SK-N-SH (cell line): ENCODE results near the gene MED27. TPM values are rescaled to one million over a fixed set of nuclear protein-coding genes. Genes with fewer than 3 reads are reported as not detected.

Source experiments
- CTCF ChIA-PET: fragments of 300-600, 350-600 bp; formaldehyde crosslinking; extraction: SDS; loops from one replicate; lab custom pipeline; 2021; lab: Yijun Ruan, JAX
- POLR2A ChIA-PET: fragments of 350-600 bp; sonication (Branson Sonifier 250); formaldehyde crosslinking; extraction: SDS; loops from one replicate; lab custom pipeline; 2020; ENCODE audit warnings: antibody characterized with exemption, inconsistent platforms; lab: Yijun Ruan, JAX
- DNase-seq: peaks from one replicate; pipeline ENCODE4 v3.0.0; 2012
- H2AFZ ChIP-seq: fragments of 200-600 bp; sonication (generic); 2 replicates; pipeline ENCODE4 v1.8.1; 2016; ENCODE audit warnings: antibody characterized with exemption, mild to moderate bottlenecking, low read depth
- H3F3A ChIP-seq: fragments of 200-600 bp; sonication (generic); replicated peaks from 2 replicates; pipeline ENCODE3; 2016; ENCODE audit warnings: antibody characterized with exemption, mild to moderate bottlenecking; ENCODE audit not compliant: insufficient read depth
- H3K27ac ChIP-seq, 2 experiments: fragments of 200-500 bp in 1 of 2; fragments of 200-600 bp in 1 of 2; sonication (Bioruptor generic) in 1 of 2; sonication (generic), shearing (Covaris generic) in 1 of 2; 2 replicates each; pipeline versions ENCODE4 v1.5.1 to v1.6.1; 2014 to 2016; ENCODE audit warnings: low read depth in 2 of 2, inconsistent platforms in 1 of 2, low read length in 1 of 2, mild to moderate bottlenecking in 1 of 2, mixed read lengths in 1 of 2
- H3K27me3 ChIP-seq: fragments of 200-600 bp; sonication (generic), shearing (Covaris generic); 2 replicates; pipeline ENCODE4 v1.6.1; 2016; ENCODE audit warnings: mixed run types; ENCODE audit not compliant: insufficient read depth
- H3K36me3 ChIP-seq, 2 experiments: fragments of 200-500 bp in 1 of 2; fragments of 200-600 bp in 1 of 2; sonication (Bioruptor generic) in 1 of 2; sonication (generic) in 1 of 2; replicated peaks in 1 of 2; 2 replicates each; pipeline versions ENCODE3 to v1.5.1; 2014 to 2016; ENCODE audit warnings: low read length in 1 of 2, mild to moderate bottlenecking in 1 of 2; ENCODE audit not compliant: insufficient read depth in 2 of 2, control insufficient read depth in 1 of 2
- H3K4me1 ChIP-seq, 2 experiments: fragments of 200-500 bp in 1 of 2; fragments of 200-600 bp in 1 of 2; sonication (Bioruptor generic) in 1 of 2; sonication (generic), shearing (Covaris generic) in 1 of 2; 2 replicates each; pipeline versions ENCODE4 v1.5.1 to v1.6.1; 2014 to 2016; ENCODE audit warnings: low read depth in 1 of 2, low read length in 1 of 2, mixed run types in 1 of 2; ENCODE audit not compliant: insufficient read depth in 2 of 2, control insufficient read depth in 1 of 2
- H3K4me2 ChIP-seq: fragments of 200-600 bp; sonication (generic), shearing (Covaris generic); 2 replicates; pipeline ENCODE4 v1.6.1; 2017; ENCODE audit warnings: mixed run types
- H3K4me3 ChIP-seq, 2 experiments: fragments of 200-500 bp in 1 of 2; fragments of 200-600 bp in 1 of 2; sonication (Bioruptor generic) in 1 of 2; sonication (generic), shearing (Covaris generic) in 1 of 2; 2 replicates each; pipeline versions ENCODE4 v1.5.1 to v1.8.1; 2014 to 2016; ENCODE audit warnings: low read depth in 2 of 2, inconsistent platforms in 1 of 2, low read length in 1 of 2, mild to moderate bottlenecking in 1 of 2, mixed read lengths in 1 of 2, moderate library complexity in 1 of 2
- H3K79me2 ChIP-seq: fragments of 200-600 bp; sonication (generic); 2 replicates; pipeline ENCODE4 v1.8.1; 2017; ENCODE audit warnings: mild to moderate bottlenecking; ENCODE audit not compliant: insufficient read depth
- H3K9ac ChIP-seq: fragments of 200-600 bp; sonication (generic); 2 replicates; pipeline ENCODE4 v1.6.1; 2017; ENCODE audit warnings: mixed run types
- H3K9me2 ChIP-seq: fragments of 200-600 bp; sonication (generic); 2 replicates; pipeline ENCODE4 v1.6.1; 2017; ENCODE audit warnings: mixed run types
- H3K9me3 ChIP-seq: fragments of 200-600 bp; sonication (generic); 2 replicates; pipeline ENCODE4 v1.6.1; 2017; ENCODE audit warnings: mixed run types, mild to moderate bottlenecking, moderate library complexity
- H4K20me1 ChIP-seq: fragments of 200-600 bp; sonication (generic); 2 replicates; pipeline ENCODE4 v1.6.1; 2017; ENCODE audit warnings: mild to moderate bottlenecking, mixed run types; ENCODE audit not compliant: insufficient read depth
- CHD2 ChIP-seq: fragments of 150-350 bp; IDR thresholded peaks from 2 replicates; pipeline ENCODE4 v1.6.1; 2018; ENCODE audit warnings: low read length; ENCODE audit not compliant: partially characterized antibody
- EP300 ChIP-seq, 2 experiments: IDR thresholded peaks; 2 replicates each; pipeline versions ENCODE4 v1.4.0 to v1.6.1; 2012; ENCODE audit warnings: borderline replicate concordance in 1 of 2, low read depth in 1 of 2, low read length in 1 of 2
- EZH2phosphoT487 ChIP-seq: fragments of 200-600 bp; sonication (generic); IDR thresholded peaks from 2 replicates; pipeline ENCODE4 v1.6.1; 2017; ENCODE audit warnings: low read depth, mixed run types, mild to moderate bottlenecking, antibody characterized with exemption, moderate library complexity, borderline replicate concordance
- FOSL2 ChIP-seq: IDR thresholded peaks from 2 replicates; pipeline ENCODE4 v1.4.0; 2012; ENCODE audit warnings: low read depth, mild to moderate bottlenecking, moderate library complexity, borderline replicate concordance
- FOXM1 ChIP-seq: IDR thresholded peaks from 2 replicates; pipeline ENCODE4 v1.4.0; 2012; ENCODE audit warnings: low read depth, mild to moderate bottlenecking
- GABPA ChIP-seq: IDR thresholded peaks from 2 replicates; pipeline ENCODE4 v1.4.0; 2012; ENCODE audit warnings: low read depth, mild to moderate bottlenecking
- GATA2 ChIP-seq: sonication (generic); formaldehyde crosslinking; IDR thresholded peaks from 2 replicates; pipeline ENCODE4 v1.5.0; 2020; ENCODE audit warnings: mild to moderate bottlenecking, missing genetic modification reagents
- IRF3 ChIP-seq: fragments of 150-350 bp; IDR thresholded peaks from 2 replicates; pipeline ENCODE4 v1.6.1; 2016; ENCODE audit warnings: mild to moderate bottlenecking, low read depth, low read length
- JUND ChIP-seq: IDR thresholded peaks from 2 replicates; pipeline ENCODE4 v1.4.0; 2012
- MXI1 ChIP-seq: IDR thresholded peaks from 2 replicates; pipeline ENCODE4 v1.6.1; 2012; ENCODE audit warnings: mild to moderate bottlenecking, low read depth, low read length, improper control_type of control experiment
- NRF1 ChIP-seq: IDR thresholded peaks from 2 replicates; pipeline ENCODE4 v1.6.1; 2012; ENCODE audit warnings: low read depth, mild to moderate bottlenecking, low read length
- POLR2AphosphoS5 ChIP-seq: IDR thresholded peaks from 2 replicates; pipeline ENCODE4 v1.6.1; 2012; ENCODE audit warnings: low read depth, low read length
- RAD21 ChIP-seq: IDR thresholded peaks from 2 replicates; pipeline ENCODE4 v1.6.1; 2012; ENCODE audit warnings: mild to moderate bottlenecking, low read length
- RFX5 ChIP-seq: IDR thresholded peaks from 2 replicates; pipeline ENCODE4 v1.6.1; 2012; ENCODE audit warnings: mild to moderate bottlenecking, improper control_type of control experiment, low read length
- SIN3A ChIP-seq: IDR thresholded peaks from 2 replicates; pipeline ENCODE4 v1.6.1; 2012; ENCODE audit warnings: low read depth, mild to moderate bottlenecking, low read length, moderate library complexity, borderline replicate concordance
- SMC3 ChIP-seq: IDR thresholded peaks from 2 replicates; pipeline ENCODE4 v1.6.1; 2012; ENCODE audit warnings: low read depth, low read length, improper control_type of control experiment
- TEAD4 ChIP-seq: IDR thresholded peaks from 2 replicates; pipeline ENCODE4 v1.4.0; 2012; ENCODE audit warnings: mild to moderate bottlenecking, borderline replicate concordance; ENCODE audit not compliant: insufficient read depth
- WGBS: methylation state at CpG from one replicate; pipeline ENCODE4 v1.1.6; 2017; ENCODE audit warnings: low lambda C conversion rate; 5-methylcytosine and 5-hydroxymethylcytosine counted together
- polyA plus RNA-seq, 3 experiments: library from polyadenylated mRNA; depleted of rRNA; stranded (reverse); fragments of >200 nt; gene quantifications; 2 replicates each; pipeline ENCODE4 v1.2.3, GENCODE V29; 2012
- TF ChIP-seq, protein P1 (sequence below): IDR thresholded peaks from 2 replicates; pipeline ENCODE4 v1.4.0; 2012; ENCODE audit warnings: low read depth, borderline replicate concordance
- TF ChIP-seq, protein P2 (sequence below): fragments of 200-600 bp; sonication (generic); IDR thresholded peaks from 2 replicates; pipeline ENCODE4 v1.6.1; 2017; ENCODE audit warnings: antibody characterized with exemption, mild to moderate bottlenecking, moderate library complexity
- TF ChIP-seq, protein P3 (sequence below): IDR thresholded peaks from 2 replicates; pipeline ENCODE4; 2012
- TF ChIP-seq, protein P4 (sequence below): fragments of 150-350 bp; IDR thresholded peaks from 2 replicates; pipeline ENCODE4 v1.6.1; 2017; ENCODE audit warnings: antibody characterized with exemption, low read length, low read depth, borderline replicate concordance

The MED27 gene
- polyA plus RNA-seq, 1 of the 3 experiments (the other 2 are of a cell fraction) = 35.0 TPM

GRCh38 chr9:131986089-131986488 is 93.6 kb downstream of the MED27 start:
- Histone ChIP-seq H3K4me2 (no peak overlapping the region), H3K9me2 (no peaks in the 10 kb centered on the region), H2AFZ (no peak overlapping the region), H3K27me3 (no peaks in the 10 kb centered on the region), H3K4me3 (no peak overlapping the region), H3K27ac (no peak overlapping the region), H3K4me1 (no peaks in the 10 kb centered on the region; a peak in 2 of 4 replicates), H3K79me2 (no peaks in the 10 kb centered on the region), H3K9me3 (no peaks in the 10 kb centered on the region), H3F3A (no peaks in the 10 kb centered on the region), H4K20me1 (peaks cover 13% of the 10 kb centered on the region; the same call in 1 of the 2 replicates), H3K36me3 (peaks cover 0 to 8% of the 10 kb centered on the region in 2 experiments), H3K9ac (no peak overlapping the region)
- POLR2A ChIA-PET = interaction anchor here (0.6 kb wide), 1 partner anchor 32 kb away, joined by 3 read pairs; no protein-coding TSS in a partner anchor
- 95% methylated on average over 3 of the region's 3 CpGs for WGBS
- TF ChIP-seq TEAD4 = no peak
- TF ChIP-seq POLR2AphosphoS5 = no peak
- TF ChIP-seq JUND = no peak
- TF ChIP-seq IRF3 = no peak
- no peak for TF ChIP-seq FOXM1
- CTCF ChIA-PET = interaction anchor here (1.2 to 1.3 kb wide), 3 partner anchors 92 to 273 kb away, joined by 3 to 5 read pairs (median 4); no protein-coding TSS in a partner anchor
- DNase-seq = no peak

GRCh38 chr9:131984564-131984963 is 95.1 kb downstream of the MED27 start:
- Histone ChIP-seq H3K4me3 (no peak overlapping the region), H3K27me3 (no peaks in the 10 kb centered on the region), H3F3A (no peaks in the 10 kb centered on the region), H3K79me2 (no peaks in the 10 kb centered on the region), H3K4me1 (peaks cover 0 to 6% of the 10 kb centered on the region in 2 experiments; a peak in 2 of 4 replicates), H3K36me3 (peaks cover 0 to 8% of the 10 kb centered on the region in 2 experiments), H3K9ac (no peak overlapping the region), H3K9me2 (no peaks in the 10 kb centered on the region), H3K9me3 (no peaks in the 10 kb centered on the region), H3K27ac (no peak overlapping the region), H2AFZ (no peak overlapping the region), H3K4me2 (no peak overlapping the region), H4K20me1 (0 out of 2 replicates have a peak, but pooled peaks cover 5% of the 10 kb centered on the region)
- POLR2A ChIA-PET = no interaction called here
- TF ChIP-seq GABPA (no peak), RFX5 (no peak), EZH2phosphoT487 (no peak), FOSL2 (no peak), SIN3A (no peak), FOXM1 (no peak), SMC3 (no peak), EP300 (IDR thresholded peaks at IDR 0.05; ENCODE audit: borderline replicate concordance in 1 of 2, low read depth in 1 of 2, low read length in 1 of 2) (no peak), IRF3 (no peak), CHD2 (no peak), MXI1 (no peak), NRF1 (no peak), JUND (no peak), GATA2 (CRISPR knock-in tag) (no peak), RAD21 (no peak)
- TF ChIP-seq, protein P1, sequence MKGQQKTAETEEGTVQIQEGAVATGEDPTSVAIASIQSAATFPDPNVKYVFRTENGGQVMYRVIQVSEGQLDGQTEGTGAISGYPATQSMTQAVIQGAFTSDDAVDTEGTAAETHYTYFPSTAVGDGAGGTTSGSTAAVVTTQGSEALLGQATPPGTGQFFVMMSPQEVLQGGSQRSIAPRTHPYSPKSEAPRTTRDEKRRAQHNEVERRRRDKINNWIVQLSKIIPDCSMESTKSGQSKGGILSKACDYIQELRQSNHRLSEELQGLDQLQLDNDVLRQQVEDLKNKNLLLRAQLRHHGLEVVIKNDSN = no peak
- TF ChIP-seq, protein P2, sequence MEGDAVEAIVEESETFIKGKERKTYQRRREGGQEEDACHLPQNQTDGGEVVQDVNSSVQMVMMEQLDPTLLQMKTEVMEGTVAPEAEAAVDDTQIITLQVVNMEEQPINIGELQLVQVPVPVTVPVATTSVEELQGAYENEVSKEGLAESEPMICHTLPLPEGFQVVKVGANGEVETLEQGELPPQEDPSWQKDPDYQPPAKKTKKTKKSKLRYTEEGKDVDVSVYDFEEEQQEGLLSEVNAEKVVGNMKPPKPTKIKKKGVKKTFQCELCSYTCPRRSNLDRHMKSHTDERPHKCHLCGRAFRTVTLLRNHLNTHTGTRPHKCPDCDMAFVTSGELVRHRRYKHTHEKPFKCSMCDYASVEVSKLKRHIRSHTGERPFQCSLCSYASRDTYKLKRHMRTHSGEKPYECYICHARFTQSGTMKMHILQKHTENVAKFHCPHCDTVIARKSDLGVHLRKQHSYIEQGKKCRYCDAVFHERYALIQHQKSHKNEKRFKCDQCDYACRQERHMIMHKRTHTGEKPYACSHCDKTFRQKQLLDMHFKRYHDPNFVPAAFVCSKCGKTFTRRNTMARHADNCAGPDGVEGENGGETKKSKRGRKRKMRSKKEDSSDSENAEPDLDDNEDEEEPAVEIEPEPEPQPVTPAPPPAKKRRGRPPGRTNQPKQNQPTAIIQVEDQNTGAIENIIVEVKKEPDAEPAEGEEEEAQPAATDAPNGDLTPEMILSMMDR = no peak
- TF ChIP-seq, protein P3, sequence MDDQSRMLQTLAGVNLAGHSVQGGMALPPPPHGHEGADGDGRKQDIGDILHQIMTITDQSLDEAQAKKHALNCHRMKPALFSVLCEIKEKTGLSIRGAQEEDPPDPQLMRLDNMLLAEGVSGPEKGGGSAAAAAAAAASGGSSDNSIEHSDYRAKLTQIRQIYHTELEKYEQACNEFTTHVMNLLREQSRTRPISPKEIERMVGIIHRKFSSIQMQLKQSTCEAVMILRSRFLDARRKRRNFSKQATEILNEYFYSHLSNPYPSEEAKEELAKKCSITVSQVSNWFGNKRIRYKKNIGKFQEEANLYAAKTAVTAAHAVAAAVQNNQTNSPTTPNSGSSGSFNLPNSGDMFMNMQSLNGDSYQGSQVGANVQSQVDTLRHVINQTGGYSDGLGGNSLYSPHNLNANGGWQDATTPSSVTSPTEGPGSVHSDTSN = no peak
- TF ChIP-seq, protein P4, sequence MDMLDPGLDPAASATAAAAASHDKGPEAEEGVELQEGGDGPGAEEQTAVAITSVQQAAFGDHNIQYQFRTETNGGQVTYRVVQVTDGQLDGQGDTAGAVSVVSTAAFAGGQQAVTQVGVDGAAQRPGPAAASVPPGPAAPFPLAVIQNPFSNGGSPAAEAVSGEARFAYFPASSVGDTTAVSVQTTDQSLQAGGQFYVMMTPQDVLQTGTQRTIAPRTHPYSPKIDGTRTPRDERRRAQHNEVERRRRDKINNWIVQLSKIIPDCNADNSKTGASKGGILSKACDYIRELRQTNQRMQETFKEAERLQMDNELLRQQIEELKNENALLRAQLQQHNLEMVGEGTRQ = no peak
- CTCF ChIA-PET = interaction anchor here (1.0 kb wide), 1 partner anchor 185 kb away, joined by 3 read pairs; no protein-coding TSS in a partner anchor
- DNase-seq = no peak
- WGBS = 84% methylated on average over 1 of the region's 1 CpG
